ENCODE results near the gene AFF2.

DNA sequence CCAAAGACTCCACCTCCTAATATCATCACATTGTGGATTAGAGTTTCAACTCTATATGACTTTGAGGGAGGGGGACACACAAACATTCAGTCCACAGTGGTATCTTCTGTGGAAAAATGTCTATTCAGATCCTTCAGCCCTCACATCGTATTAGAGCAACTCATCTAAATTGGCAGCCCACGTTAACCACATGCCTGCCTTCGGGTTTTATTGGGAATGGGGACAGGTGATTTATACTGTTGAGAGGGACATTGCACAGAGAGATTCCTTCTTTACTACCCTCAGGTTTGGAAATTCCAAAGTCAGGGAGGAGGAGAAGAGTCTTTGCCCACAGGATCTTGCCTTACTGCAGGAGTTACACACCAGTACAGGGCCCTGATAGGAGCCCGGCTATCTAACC lies 372.5 kb downstream of the AFF2 start:
- TF ChIP-seq, protein P1, sequence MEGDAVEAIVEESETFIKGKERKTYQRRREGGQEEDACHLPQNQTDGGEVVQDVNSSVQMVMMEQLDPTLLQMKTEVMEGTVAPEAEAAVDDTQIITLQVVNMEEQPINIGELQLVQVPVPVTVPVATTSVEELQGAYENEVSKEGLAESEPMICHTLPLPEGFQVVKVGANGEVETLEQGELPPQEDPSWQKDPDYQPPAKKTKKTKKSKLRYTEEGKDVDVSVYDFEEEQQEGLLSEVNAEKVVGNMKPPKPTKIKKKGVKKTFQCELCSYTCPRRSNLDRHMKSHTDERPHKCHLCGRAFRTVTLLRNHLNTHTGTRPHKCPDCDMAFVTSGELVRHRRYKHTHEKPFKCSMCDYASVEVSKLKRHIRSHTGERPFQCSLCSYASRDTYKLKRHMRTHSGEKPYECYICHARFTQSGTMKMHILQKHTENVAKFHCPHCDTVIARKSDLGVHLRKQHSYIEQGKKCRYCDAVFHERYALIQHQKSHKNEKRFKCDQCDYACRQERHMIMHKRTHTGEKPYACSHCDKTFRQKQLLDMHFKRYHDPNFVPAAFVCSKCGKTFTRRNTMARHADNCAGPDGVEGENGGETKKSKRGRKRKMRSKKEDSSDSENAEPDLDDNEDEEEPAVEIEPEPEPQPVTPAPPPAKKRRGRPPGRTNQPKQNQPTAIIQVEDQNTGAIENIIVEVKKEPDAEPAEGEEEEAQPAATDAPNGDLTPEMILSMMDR (IDR thresholded peaks at IDR 0.05): no peak
- TF ChIP-seq POLR2A (IDR thresholded peaks at IDR 0.05): no peak
